SH-SY5Y (cell line): Measurements from ENCODE around the gene PCDHGB3.
"Not testable (repeated sequence)": the region's sequence is repeated elsewhere in the genome, so short reads cannot be mapped to it uniquely, and the experiment has no call there.

ENCODE experiments used
- GATA2 ChIP-seq: IDR thresholded peaks from 2 replicates; pipeline ENCODE4 v1.6.1; 2011; ENCODE audit warnings: mild to moderate bottlenecking, low read depth, low read length
- GATA3 ChIP-seq: IDR thresholded peaks from 2 replicates; pipeline ENCODE4 v1.6.1; 2011; ENCODE audit warnings: low read depth, mild to moderate bottlenecking, low read length, moderate library complexity

DNA sequence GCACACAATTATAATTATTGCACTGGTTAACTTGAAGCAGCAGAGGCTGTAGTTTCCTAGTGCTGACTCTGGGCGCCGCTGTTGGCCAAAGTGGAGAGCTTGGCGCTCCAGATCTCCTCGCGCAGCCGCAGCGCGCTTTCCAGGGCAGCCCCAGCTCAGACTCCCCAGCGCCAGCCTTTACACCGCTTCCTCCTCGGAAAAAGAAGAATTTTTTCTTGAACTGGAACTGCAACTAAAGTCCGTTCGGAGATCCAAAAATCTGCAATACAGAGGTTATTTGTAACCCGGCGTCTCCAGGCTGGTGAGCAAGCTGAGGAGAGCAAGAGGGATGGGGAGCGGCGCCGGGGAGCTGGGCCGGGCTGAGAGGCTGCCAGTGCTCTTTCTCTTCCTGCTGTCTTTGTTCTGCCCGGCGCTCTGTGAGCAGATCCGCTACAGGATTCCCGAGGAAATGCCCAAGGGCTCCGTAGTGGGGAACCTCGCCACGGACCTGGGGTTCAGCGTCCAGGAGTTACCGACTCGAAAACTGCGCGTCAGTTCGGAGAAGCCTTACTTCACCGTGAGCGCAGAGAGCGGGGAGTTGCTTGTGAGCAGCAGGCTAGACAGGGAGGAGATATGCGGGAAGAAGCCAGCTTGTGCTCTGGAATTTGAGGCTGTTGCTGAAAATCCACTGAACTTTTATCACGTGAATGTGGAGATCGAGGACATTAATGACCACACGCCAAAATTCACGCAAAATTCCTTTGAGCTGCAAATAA, 17.7 kb downstream of the PCDHGB3 start, which contains the start of gene PCDHGB4:
- not testable (repeated sequence) for TF ChIP-seq GATA2, GATA3
